Measurements from ENCODE around the gene CELSR3. TPM values are rescaled to one million over a fixed set of nuclear protein-coding genes. Genes with fewer than 3 reads are reported as not detected.

CELSR3 gene
- polyA plus RNA-seq, 1 donor from 2014 or later = 0.59 TPM

Other genes with a start within 250 kb of the CELSR3 start
- gene PLXNB1, start 232.8 kb downstream of the CELSR3 start, polyA plus RNA-seq = not detected
- 13.4 TPM for gene CCDC51, start 222.8 kb downstream of the CELSR3 start, polyA plus RNA-seq
- 701 TPM for gene TMA7, start 222.6 kb downstream of the CELSR3 start, polyA plus RNA-seq
- 13.9 TPM for gene ATRIP, start 216.1 kb downstream of the CELSR3 start, polyA plus RNA-seq
- gene SHISA5, start 158.7 kb downstream of the CELSR3 start, polyA plus RNA-seq = 307 TPM
- 1.5 TPM for gene PFKFB4, start 106.1 kb downstream of the CELSR3 start, polyA plus RNA-seq
- gene UCN2, start 99.1 kb downstream of the CELSR3 start, polyA plus RNA-seq = not detected
- gene COL7A1, start 67.6 kb downstream of the CELSR3 start, polyA plus RNA-seq = not detected
- gene UQCRC1, start 53.2 kb downstream of the CELSR3 start, polyA plus RNA-seq = 147 TPM
- not detected for gene TMEM89, start 41.1 kb downstream of the CELSR3 start, polyA plus RNA-seq
- gene SLC26A6, start 27.4 kb downstream of the CELSR3 start, polyA plus RNA-seq = 1.4 TPM
- gene NCKIPSD, start 23.0 kb upstream of the CELSR3 start, polyA plus RNA-seq = 17.2 TPM
- 43.4 TPM for gene IP6K2, start 54.3 kb upstream of the CELSR3 start, polyA plus RNA-seq
- gene PRKAR2A, start 185.0 kb upstream of the CELSR3 start, polyA plus RNA-seq = 10.0 TPM
- gene SLC25A20, start 236.0 kb upstream of the CELSR3 start, polyA plus RNA-seq = 13.7 TPM

Measured in IgD-negative memory B cell (primary cell).